IPS-20b (cell line): Measurements from ENCODE around the gene CHRNB2.

Experiments used
- H3K27ac ChIP-seq: one replicate; pipeline ENCODE4 v1.5.1; 2013; ENCODE audit warnings: low read length
- H3K27me3 ChIP-seq: 2 replicates; pipeline ENCODE4 v1.6.1; 2013; ENCODE audit warnings: mild to moderate bottlenecking, low read length, inconsistent platforms; ENCODE audit not compliant: insufficient read depth
- H3K36me3 ChIP-seq: 2 replicates; pipeline ENCODE4 v1.6.1; 2013; ENCODE audit warnings: low read depth, mild to moderate bottlenecking, inconsistent platforms, low read length, moderate library complexity; ENCODE audit not compliant: insufficient read depth
- H3K4me1 ChIP-seq: 2 replicates; pipeline ENCODE4 v1.6.1; 2013; ENCODE audit warnings: mild to moderate bottlenecking, control low read depth, inconsistent platforms, low read length, moderate library complexity; ENCODE audit not compliant: insufficient read depth
- H3K4me3 ChIP-seq: 2 replicates; pipeline ENCODE4 v1.5.1; 2013; ENCODE audit warnings: mild to moderate bottlenecking, low read length, inconsistent platforms
- H3K9ac ChIP-seq: 2 replicates; pipeline ENCODE4 v1.6.1; 2013; ENCODE audit warnings: low read depth, mild to moderate bottlenecking, inconsistent platforms, low read length, moderate library complexity
- H3K9me3 ChIP-seq: 2 replicates; pipeline ENCODE4 v1.6.1; 2013; ENCODE audit warnings: mild to moderate bottlenecking, low read depth, low read length, inconsistent platforms; ENCODE audit not compliant: insufficient read depth

The CHRNB2 gene

GRCh38 chr1:154572468-154573167 lies 5.0 kb downstream of the CHRNB2 start:
- Histone ChIP-seq H3K9ac (no peak overlapping the region), H3K27me3 (peaks cover 21% of the 10 kb centered on the region), H3K9me3 (no peaks in the 10 kb centered on the region), H3K36me3 (peaks cover 5% of the 10 kb centered on the region; the same call in 1 of the 2 replicates), H3K27ac (no peak overlapping the region), H3K4me1 (no peaks in the 10 kb centered on the region), H3K4me3 (no peak overlapping the region)

GRCh38 chr1:154573168-154573510 lies 5.6 kb downstream of the CHRNB2 start:
- H3K9me3 ChIP-seq, result no peaks in the 10 kb centered on the region
- H3K27ac ChIP-seq, result no peak overlapping the region
- H3K27me3 ChIP-seq, result peaks cover 19% of the 10 kb centered on the region
- no peak overlapping the region for H3K9ac ChIP-seq
- no peak overlapping the region for H3K4me3 ChIP-seq
- peaks cover 10% of the 10 kb centered on the region for H3K36me3 ChIP-seq
- no peaks in the 10 kb centered on the region for H3K4me1 ChIP-seq

- Histone ChIP-seq H3K36me3 (peaks cover 26% of the 10 kb centered on the region), H3K9ac (no peak overlapping the region), H3K4me1 (no peaks in the 10 kb centered on the region), H3K27ac (no peak overlapping the region), H3K9me3 (no peaks in the 10 kb centered on the region), H3K4me3 (no peak overlapping the region), H3K27me3 (peaks cover 3% of the 10 kb centered on the region)
These were observed 7.1 kb downstream of the CHRNB2 start for GRCh38 chr1:154574716-154575115.

DNA sequence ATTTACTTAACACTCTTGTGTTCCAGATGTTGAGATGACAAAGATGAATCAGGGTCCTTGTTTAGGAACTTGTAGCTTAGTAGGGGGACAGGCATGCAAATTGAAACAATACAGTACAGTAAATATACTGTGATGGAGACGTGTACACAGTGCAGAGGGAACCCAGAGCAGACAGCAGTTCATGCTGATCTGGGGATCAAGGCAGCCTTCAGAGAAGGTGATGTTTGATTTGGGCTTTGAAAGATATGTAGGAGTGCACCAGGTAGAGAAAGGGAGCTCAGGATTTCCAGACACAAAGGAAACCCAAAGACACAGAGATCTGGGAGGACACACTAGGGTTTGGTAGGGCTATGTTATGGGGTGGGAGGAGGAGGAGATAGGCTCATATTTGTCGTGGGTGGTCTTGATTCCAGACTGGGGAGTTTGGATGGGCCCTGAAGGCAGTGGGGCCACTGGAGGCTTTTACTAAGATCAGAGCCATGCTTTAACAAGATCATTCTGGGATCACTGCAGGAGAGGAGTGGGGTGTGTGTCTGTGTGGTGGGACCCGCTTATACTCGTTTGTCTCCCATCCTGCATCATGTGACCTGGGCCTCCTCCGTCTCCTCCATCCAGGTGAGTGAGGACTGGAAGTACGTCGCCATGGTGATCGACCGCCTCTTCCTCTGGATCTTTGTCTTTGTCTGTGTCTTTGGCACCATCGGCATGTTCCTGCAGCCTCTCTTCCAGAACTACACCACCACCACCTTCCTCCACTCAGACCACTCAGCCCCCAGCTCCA lies 7.8 kb downstream of the CHRNB2 start:
- Histone ChIP-seq H3K9ac (no peak overlapping the region), H3K27me3 (no peaks in the 10 kb centered on the region), H3K9me3 (no peaks in the 10 kb centered on the region), H3K4me1 (no peaks in the 10 kb centered on the region), H3K4me3 (no peak overlapping the region), H3K36me3 (peaks cover 32% of the 10 kb centered on the region), H3K27ac (no peak overlapping the region)

- no peaks in the 10 kb centered on the region for H3K4me1 ChIP-seq
- no peaks in the 10 kb centered on the region for H3K9me3 ChIP-seq
- H3K36me3 ChIP-seq, result peaks cover 39% of the 10 kb centered on the region
- no peak overlapping the region for H3K27ac ChIP-seq
- H3K4me3 ChIP-seq, result no peak overlapping the region
- no peaks in the 10 kb centered on the region for H3K27me3 ChIP-seq
- H3K9ac ChIP-seq, result no peak overlapping the region
These were observed 8.5 kb downstream of the CHRNB2 start for GRCh38 chr1:154575951-154576566.

GRCh38 chr1:154577346-154578057 lies 9.9 kb downstream of the CHRNB2 start:
- no peaks in the 10 kb centered on the region for H3K9me3 ChIP-seq
- H3K9ac ChIP-seq, result no peak overlapping the region
- no peak overlapping the region for H3K27ac ChIP-seq
- H3K36me3 ChIP-seq, result peaks cover 53% of the 10 kb centered on the region
- no peaks in the 10 kb centered on the region for H3K27me3 ChIP-seq
- no peak overlapping the region for H3K4me3 ChIP-seq
- no peaks in the 10 kb centered on the region for H3K4me1 ChIP-seq

DNA sequence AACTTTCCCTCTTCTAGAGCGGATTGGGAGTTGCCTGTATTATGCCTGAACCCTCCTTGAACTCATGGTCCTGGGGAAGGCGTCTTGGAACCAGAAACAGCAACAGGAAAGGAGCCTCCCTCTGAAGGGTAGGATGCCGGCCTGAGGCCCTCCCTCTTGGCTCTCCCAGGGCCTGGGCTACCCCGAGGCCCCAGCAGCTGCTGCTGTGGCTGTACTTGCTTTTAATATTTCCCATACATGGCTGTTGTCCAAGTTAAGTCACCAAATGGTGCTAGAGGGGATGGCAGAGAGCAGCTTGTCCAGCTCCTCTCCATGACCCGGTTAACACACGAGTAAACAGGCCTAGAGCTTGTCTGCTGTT lies 10.5 kb downstream of the CHRNB2 start:
- Histone ChIP-seq H3K4me1 (no peaks in the 10 kb centered on the region), H3K9me3 (no peaks in the 10 kb centered on the region), H3K4me3 (no peak overlapping the region), H3K9ac (no peak overlapping the region), H3K27me3 (no peaks in the 10 kb centered on the region), H3K36me3 (peaks cover 58% of the 10 kb centered on the region), H3K27ac (no peak overlapping the region)

GRCh38 chr1:154579374-154579773 lies 11.8 kb downstream of the CHRNB2 start:
- Histone ChIP-seq H3K27me3 (no peaks in the 10 kb centered on the region), H3K4me1 (no peaks in the 10 kb centered on the region), H3K9ac (no peak overlapping the region), H3K36me3 (peaks cover 72% of the 10 kb centered on the region), H3K27ac (no peak overlapping the region), H3K9me3 (no peaks in the 10 kb centered on the region), H3K4me3 (no peak overlapping the region)

DNA sequence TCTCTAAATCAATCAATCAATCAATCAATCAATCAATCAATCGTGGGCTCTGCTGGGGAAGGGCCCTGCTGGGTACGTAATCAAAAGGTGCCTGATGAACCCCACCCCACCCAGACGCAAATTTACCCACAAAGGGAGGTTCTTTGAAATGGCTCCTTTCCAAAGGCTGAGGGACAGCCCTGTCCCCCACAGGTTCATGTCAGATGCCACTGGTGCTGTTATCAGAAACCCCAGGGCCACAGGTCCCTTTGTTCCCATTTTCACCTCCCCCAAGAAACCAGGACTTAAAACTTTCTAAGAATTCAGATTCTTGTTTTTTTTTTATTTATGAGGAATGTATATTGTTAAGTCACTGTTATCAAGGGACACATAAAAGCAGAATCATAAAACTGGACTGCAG lies 14.2 kb downstream of the CHRNB2 start:
- no peaks in the 10 kb centered on the region for H3K4me1 ChIP-seq
- peaks cover 96% of the 10 kb centered on the region for H3K36me3 ChIP-seq
- H3K9me3 ChIP-seq, result no peaks in the 10 kb centered on the region
- no peaks in the 10 kb centered on the region for H3K27me3 ChIP-seq
- no peak overlapping the region for H3K27ac ChIP-seq
- H3K4me3 ChIP-seq, result no peak overlapping the region
- no peak overlapping the region for H3K9ac ChIP-seq

DNA sequence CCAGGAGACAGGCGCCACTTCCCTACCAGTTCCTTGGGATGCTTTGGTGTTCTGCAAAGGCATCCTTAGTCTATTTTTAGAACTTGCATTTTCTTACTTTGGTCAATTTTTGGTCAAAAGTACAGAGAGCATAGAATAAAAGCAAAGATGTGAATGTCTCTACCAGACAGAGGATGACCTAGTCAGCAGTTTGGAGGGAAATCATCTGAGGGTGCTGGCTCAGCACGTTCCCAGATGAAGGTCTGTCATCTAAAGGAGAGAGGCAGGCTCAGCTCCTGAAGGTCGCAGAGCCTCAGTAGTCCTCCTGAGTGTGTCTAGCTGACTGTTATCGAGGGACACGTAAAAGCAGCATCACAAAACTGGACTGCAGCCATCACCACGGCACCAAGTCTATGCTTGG lies 15.3 kb downstream of the CHRNB2 start:
- H3K27me3 ChIP-seq, result no peaks in the 10 kb centered on the region
- H3K9me3 ChIP-seq, result no peaks in the 10 kb centered on the region
- no peak overlapping the region for H3K9ac ChIP-seq
- no peaks in the 10 kb centered on the region for H3K4me1 ChIP-seq
- H3K27ac ChIP-seq, result no peak overlapping the region
- peaks cover 99% of the 10 kb centered on the region for H3K36me3 ChIP-seq
- H3K4me3 ChIP-seq, result no peak overlapping the region

DNA sequence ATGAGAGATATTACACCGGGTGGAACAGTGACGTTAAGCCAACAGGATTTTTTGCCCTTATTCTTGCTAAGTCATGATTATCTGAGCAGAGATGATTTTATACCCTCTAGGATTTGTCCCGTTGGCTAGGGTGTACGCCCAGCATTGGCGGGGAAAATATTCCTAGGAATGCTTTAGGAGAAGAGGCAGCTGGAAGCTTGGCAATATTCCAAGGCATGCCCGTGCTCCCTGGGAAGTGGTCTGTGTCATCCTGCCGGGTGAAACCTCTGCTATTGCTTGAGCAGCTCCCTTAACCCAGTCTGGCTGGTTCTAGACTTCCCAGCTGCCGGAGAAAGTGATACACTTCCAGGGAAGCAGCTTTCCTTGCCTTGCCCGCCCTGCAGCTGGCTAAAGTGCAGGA lies 16.2 kb downstream of the CHRNB2 start:
- Histone ChIP-seq H3K4me3 (no peak overlapping the region), H3K27ac (no peak overlapping the region), H3K9me3 (no peaks in the 10 kb centered on the region), H3K4me1 (no peaks in the 10 kb centered on the region), H3K36me3 (peaks cover 99% of the 10 kb centered on the region), H3K27me3 (no peaks in the 10 kb centered on the region), H3K9ac (no peak overlapping the region)
